Measurements from ENCODE around the gene CLTCL1.
"Not testable (repeated sequence)": the region's sequence is repeated elsewhere in the genome, so short reads cannot be mapped to it uniquely, and the experiment has no call there.

- not testable (repeated sequence) for TF ChIP-seq ZNF274 (IDR thresholded peaks at IDR 0.05; ENCODE audit: low read depth, low read length); YY1 (IDR thresholded peaks at IDR 0.05; ENCODE audit: insufficient read depth, insufficient read length)
These were observed 32.6 kb downstream of the CLTCL1 start for GRCh38 chr22:19258968-19259288.
